Brain pericyte (primary cell): Measurements from ENCODE around the gene CERS4.
"Not testable (repeated sequence)": the region's sequence is repeated elsewhere in the genome, so short reads cannot be mapped to it uniquely, and the experiment has no call there.

Experiments
- DNase-seq: peaks from one replicate; pipeline ENCODE4 v3.0.0-alpha.2; 2012; ENCODE audit warnings: low read depth, low spot score

CERS4 gene, protein sequence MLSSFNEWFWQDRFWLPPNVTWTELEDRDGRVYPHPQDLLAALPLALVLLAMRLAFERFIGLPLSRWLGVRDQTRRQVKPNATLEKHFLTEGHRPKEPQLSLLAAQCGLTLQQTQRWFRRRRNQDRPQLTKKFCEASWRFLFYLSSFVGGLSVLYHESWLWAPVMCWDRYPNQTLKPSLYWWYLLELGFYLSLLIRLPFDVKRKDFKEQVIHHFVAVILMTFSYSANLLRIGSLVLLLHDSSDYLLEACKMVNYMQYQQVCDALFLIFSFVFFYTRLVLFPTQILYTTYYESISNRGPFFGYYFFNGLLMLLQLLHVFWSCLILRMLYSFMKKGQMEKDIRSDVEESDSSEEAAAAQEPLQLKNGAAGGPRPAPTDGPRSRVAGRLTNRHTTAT

GRCh38 chr19:8208922-8209461, at the start of gene CERS4:
CERS4 (plus strand) TSS chr19:8209370; CDS start chr19:8251077, 41,707 bp downstream.
- no peak for DNase-seq

GRCh38 chr19:8161135-8161646, 48.0 kb upstream of the CERS4 start:
- DNase-seq: no peak

- DNase-seq: no peak
Measured at GRCh38 chr19:8163759-8164158, 45.4 kb upstream of the CERS4 start.

GRCh38 chr19:8167985-8168384, 41.2 kb upstream of the CERS4 start:
- DNase-seq: no peak

DNA sequence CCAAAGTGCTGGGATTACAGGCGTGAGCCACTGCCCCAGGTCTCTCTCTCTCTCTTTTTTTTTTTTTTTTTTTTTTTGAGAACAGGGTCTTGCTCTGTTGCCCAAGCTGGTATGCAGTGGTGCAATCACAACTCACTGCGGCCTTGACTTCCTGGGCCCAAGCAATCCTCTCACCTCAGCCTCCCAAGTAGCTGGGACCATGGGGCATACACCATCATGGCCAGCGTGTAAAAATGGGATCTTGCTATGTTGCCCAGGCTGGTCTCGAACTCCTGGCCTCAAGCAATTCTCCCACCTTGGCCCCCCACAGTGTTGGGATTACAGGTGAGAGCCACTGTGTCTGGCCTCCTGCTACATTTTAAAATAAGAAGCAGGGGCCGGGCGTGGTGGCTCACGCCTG, 40.6 kb upstream of the CERS4 start:
- DNase-seq: no peak

GRCh38 chr19:8174706-8175105, 34.5 kb upstream of the CERS4 start:
- no peak for DNase-seq

- DNase-seq: no peak
Measured at GRCh38 chr19:8180018-8180417, 29.2 kb upstream of the CERS4 start.

DNA sequence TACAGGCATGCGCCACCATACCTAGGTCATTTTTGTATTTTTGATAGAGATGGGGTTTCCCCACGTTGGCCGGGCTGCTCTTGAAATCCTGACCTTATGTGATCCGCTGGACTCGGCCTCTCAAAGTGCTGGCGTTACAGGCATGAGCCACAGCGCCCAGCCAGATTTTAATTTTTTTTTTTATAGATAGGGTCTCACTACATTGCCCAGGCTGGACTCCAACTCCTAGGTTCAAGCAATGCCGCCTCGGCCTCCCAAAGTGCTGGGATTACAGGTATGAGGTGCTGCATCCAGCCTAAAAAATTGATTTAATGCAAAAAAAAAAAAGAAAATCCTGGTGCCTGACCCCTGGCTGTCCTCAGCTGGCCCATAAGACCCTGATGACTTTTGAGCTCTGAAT, 24.9 kb upstream of the CERS4 start:
- no peak for DNase-seq

- no peak for DNase-seq
Measured at GRCh38 chr19:8185343-8186068, 23.7 kb upstream of the CERS4 start.

GRCh38 chr19:8192221-8192820, 16.8 kb upstream of the CERS4 start:
- DNase-seq: no peak

DNA sequence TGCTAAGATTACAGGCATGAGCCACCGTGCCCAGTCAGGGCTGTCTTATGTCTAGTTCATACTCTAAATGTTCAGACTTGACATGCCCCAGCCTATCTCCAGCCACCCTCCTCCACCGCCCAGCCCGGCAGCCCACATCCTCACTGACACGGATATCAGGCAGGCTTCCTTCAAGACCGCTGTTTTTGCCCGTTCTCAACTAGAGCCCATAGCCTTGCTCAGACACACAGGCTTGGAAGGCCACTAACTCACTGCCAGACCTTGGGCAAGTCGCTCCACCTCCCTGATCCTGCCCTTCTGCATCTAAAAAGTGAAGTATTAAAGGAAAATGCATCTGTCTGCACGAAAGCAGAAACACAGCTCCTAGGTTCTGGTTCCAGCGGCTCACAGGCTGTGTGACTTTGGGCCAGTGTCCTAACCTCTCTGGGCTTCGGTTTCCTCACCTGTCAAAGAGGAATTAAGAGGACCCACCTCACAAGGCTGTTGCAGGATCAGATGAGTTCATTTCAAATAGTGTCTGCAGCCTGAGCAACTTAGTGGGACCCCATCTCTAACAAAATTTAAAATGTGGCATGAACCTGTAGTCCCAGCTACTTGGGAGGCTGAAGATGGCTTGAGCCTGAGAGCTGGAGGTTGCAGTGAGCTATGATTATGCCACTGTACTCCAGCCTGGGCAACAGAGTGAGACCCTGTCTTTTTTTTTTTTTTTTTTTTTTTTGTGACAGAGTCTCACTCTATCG, 14.5 kb upstream of the CERS4 start:
- no peak for DNase-seq

DNA sequence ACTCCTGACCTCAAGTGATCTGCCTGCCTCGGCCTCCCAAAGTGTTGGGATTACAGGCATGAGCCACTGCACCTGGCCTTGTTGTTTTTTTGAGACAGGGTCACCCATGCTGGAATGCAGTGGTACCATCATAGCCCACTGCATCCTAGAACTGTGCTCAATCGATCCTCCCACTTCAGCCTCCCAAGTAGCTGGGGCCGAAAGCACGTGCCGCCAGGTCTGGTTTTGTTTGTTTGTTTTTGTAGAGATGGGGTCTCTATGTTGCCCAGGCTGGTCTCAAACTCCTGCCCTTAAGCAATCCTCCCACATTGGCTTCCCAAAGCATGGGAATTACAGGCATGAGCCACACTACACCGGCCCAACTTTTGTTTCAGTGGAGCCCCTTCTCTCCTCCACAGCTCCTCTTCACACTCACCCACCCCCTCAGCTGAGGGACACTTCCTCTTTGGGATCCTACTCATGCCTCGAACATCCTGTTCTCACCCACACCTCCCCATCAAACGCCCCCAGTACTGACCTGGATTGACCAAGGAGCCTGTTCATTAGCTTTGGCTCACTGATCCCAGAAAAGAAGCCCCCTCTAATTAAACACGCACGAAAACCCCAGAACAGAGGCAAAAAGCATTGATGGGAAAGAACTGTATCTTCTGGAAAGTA, 12.8 kb upstream of the CERS4 start:
- DNase-seq: no peak

DNA sequence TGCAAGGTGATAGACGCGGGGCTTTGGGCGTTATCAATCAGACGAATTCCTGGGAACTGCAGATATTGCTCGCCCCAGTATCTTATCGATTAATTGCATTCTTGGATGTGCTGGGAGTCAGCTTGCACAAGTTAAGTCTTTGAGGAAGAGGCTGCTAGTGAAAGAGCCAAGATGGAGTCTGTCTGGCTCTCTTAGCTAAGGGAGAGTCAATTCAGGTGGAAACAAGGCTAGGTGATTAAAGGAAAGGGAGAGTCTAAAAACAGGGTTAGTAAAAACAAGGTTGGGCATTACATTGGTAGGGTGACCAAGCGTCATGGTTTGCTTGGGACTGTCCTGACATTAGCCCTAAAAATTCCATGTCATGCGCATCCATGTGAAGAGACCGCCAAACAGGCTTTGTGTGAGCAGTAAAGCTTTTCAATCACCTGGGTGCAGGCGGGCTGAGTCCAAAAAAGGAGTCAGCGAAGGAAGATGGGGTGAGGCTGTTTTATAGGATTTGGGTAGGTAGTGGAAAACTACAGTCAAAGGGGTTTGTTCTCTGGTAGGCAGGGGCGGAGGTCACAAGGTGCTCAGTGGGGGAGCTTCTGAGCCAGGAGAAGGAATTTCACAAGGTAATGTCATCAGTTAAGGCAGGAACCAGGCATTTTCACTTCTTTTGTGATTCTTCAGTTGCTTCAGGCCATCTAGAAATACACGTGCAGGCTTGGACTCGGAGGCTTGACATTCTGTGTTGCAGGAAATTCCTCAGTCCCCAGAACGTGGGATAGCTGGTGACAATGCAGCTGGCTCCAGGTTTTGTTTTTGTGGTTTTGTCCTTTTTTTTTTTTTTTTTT, 5.7 kb upstream of the CERS4 start:
- not testable (repeated sequence) for DNase-seq

- DNase-seq: no peak
Measured at GRCh38 chr19:8204961-8205360, 4.2 kb upstream of the CERS4 start.

DNA sequence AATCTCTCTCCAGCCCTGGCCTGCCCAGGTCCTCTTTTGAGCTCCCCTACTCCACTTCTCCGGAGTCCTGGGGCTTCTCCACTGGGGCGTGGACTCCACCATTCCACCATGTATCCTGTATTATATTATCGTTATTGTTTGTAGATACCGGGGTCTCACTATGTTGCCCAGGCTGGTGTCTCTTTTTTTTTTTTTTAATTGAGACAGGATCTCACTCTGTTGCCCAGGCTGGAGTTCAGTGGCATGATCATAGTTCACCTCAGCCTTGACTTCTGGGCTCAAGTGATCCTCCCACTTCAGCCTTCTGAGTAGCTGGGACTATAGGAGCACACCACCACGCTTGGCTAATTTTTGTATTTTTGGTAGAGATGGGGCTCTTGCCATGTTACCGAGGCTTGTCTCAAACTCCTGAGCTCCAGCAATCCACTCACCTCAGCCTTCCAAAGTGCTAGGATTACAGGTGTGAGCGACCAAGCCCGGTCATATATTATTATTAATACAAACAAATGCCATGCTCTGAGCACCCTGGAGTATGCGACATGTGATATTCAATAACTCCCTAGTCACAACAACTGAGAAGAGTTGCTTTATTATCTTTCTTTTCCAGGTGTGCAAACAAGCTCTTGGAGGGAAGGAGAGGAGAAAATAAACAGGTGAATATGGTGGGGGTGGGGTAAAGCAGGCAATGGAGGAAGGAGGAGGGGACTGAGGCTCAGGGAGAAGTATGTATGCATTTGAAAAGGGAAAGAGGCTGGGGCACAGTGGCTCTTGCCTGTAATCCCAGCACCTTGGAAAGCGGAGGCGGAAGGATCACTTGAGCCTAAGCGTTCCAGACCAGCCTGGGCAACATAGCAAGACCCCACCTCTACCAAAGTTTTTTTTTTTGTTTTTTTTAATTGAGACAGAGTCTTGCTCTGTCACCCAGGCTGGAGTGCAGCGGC, 2.8 kb upstream of the CERS4 start:
- DNase-seq: no peak

- not testable (repeated sequence) for DNase-seq
Measured at GRCh38 chr19:8207326-8207725, 1.8 kb upstream of the CERS4 start.

DNA sequence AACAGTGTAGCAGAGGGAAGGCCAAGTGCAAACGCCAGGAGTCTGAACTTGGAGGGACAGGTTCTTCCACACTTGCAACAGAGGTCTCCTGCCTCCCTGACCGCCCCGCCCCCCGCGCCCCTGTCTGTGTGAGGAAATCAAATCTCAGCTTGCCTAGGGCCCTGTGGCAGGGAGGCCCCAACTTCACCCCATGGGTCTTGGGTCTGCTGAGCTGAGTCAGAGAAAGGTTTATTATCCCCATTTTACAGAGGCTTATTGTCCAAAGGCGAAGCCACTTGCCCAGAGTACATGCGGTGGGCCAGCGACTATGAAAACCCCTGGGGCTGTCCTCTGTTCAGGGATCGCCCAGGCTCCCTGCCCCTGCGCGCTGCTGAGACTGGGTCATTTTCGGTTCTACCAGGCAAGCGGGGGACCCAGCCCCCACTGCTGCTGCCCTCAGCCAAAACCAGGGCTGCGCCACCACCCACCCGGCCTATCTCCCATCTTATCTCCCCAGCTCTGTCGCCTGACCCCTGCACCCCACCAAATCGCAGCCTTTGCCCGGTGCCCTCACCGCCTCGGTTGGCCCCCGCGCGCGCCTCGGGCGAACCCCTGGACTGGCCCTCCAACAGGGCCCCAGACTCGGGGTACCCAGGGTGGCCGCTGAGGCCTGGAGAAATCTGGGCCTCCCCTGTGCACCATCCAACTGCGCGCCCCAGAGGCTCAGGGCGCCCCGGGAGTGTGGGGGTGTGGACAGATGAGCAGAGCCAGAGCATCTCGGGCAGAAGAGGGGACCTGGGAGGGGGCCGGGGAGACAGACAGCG, 850 bp upstream of the CERS4 start:
- no peak for DNase-seq
